Measurements from ENCODE around the gene ATF6.

GRCh38 chr1:161981735-161982506, 215.8 kb downstream of the ATF6 start:
- TF ChIP-seq, protein P1, sequence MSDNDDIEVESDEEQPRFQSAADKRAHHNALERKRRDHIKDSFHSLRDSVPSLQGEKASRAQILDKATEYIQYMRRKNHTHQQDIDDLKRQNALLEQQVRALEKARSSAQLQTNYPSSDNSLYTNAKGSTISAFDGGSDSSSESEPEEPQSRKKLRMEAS (IDR thresholded peaks at IDR 0.05) = no peak
- TF ChIP-seq SP1 (IDR thresholded peaks at IDR 0.05; ENCODE audit: low read depth, low read length) = no peak
- no peak for TF ChIP-seq CEBPB (IDR thresholded peaks at IDR 0.05; ENCODE audit: low read depth, low read length)
- no peak for TF ChIP-seq SIN3A (conservative IDR thresholded peaks at IDR 0.05 in 1 of 2, IDR thresholded peaks at IDR 0.05 in 1 of 2; ENCODE audit: low read depth in 1 of 2, low read length in 2 of 2)
- TF ChIP-seq TEAD4 (IDR thresholded peaks at IDR 0.05; ENCODE audit: low read depth, low read length) = no peak
- TF ChIP-seq POLR2AphosphoS5 (IDR thresholded peaks at IDR 0.05; ENCODE audit: low read depth, low read length) = no peak
- no peak for TF ChIP-seq CTCF (IDR thresholded peaks at IDR 0.05; ENCODE audit: control extremely low read depth in 1 of 3, insufficient read depth in 1 of 3, low read depth in 1 of 3, low read length in 3 of 3)
- no peak for TF ChIP-seq EP300 (IDR thresholded peaks at IDR 0.05; ENCODE audit: borderline replicate concordance in 1 of 2, low read depth in 2 of 2, low read length in 2 of 2)
- TF ChIP-seq BACH1 (IDR thresholded peaks at IDR 0.05; ENCODE audit: low read length) = no peak
- TF ChIP-seq JUND (IDR thresholded peaks at IDR 0.05; ENCODE audit: low read length) = no peak

Data from H1 (cell line).